Astrocyte (in vitro differentiated cells and primary cell): ENCODE data around the gene RGL1. TPM values are rescaled to one million over a fixed set of nuclear protein-coding genes. Genes with fewer than 3 reads are reported as not detected.

Experiments
- DNase-seq: peaks from one replicate; pipeline ENCODE4 v3.0.0-alpha.2; 2010; ENCODE audit warnings: low read depth
- FAIRE-seq: peaks from 2 replicates; lab custom pipeline; 2011; peaks lifted over from hg19 to GRCh38; lab: Jason Lieb, UNC
- H2AFZ ChIP-seq: 2 replicates; pipeline ENCODE4 v1.6.0; 2012; ENCODE audit warnings: low read depth, low read length, inconsistent platforms
- H3K27ac ChIP-seq: 2 replicates; pipeline ENCODE4 v1.5.1; 2011; ENCODE audit warnings: low read depth, low read length, inconsistent platforms
- H3K27me3 ChIP-seq: 2 replicates; pipeline ENCODE4 v1.6.0; 2011; ENCODE audit warnings: low read length, inconsistent platforms; ENCODE audit not compliant: insufficient read depth
- H3K36me3 ChIP-seq: 2 replicates; pipeline ENCODE4 v1.5.1; 2011; ENCODE audit warnings: low read length, inconsistent platforms; ENCODE audit not compliant: insufficient read depth
- H3K4me1 ChIP-seq: 2 replicates; pipeline ENCODE4 v1.5.1; 2011; ENCODE audit warnings: low read length, inconsistent platforms; ENCODE audit not compliant: insufficient read depth
- H3K4me2 ChIP-seq: 2 replicates; pipeline ENCODE4 v1.6.0; 2012; ENCODE audit warnings: low read length, inconsistent platforms
- H3K4me3 ChIP-seq: 2 replicates; pipeline ENCODE4 v1.5.1; 2011; ENCODE audit warnings: low read depth, mild to moderate bottlenecking, low read length, inconsistent platforms; ENCODE audit not compliant: insufficient read depth
- H3K79me2 ChIP-seq: 2 replicates; pipeline ENCODE4 v1.6.0; 2012; ENCODE audit warnings: mild to moderate bottlenecking, low read length, inconsistent platforms; ENCODE audit not compliant: insufficient read depth
- H3K9ac ChIP-seq: 2 replicates; pipeline ENCODE4 v1.6.0; 2012; ENCODE audit warnings: mild to moderate bottlenecking, low read length, inconsistent platforms
- H3K9me3 ChIP-seq: 2 replicates; pipeline ENCODE4 v1.5.1; 2012; ENCODE audit warnings: low read depth, mild to moderate bottlenecking, low read length, inconsistent platforms; ENCODE audit not compliant: insufficient read depth
- H4K20me1 ChIP-seq: 2 replicates; pipeline ENCODE4 v1.6.0; 2012; ENCODE audit warnings: low read length, inconsistent platforms; ENCODE audit not compliant: insufficient read depth
- H3K27ac Mint-ChIP-seq: one replicate; pipeline ENCODE4 v1.8.0; 2021; ENCODE audit warnings: mild to moderate bottlenecking, mixed read lengths; ENCODE audit not compliant: unreplicated experiment
- H3K27me3 Mint-ChIP-seq: one replicate; pipeline ENCODE4 v1.8.0; 2021; ENCODE audit warnings: low read depth, mixed read lengths; ENCODE audit not compliant: unreplicated experiment
- H3K36me3 Mint-ChIP-seq: one replicate; pipeline ENCODE4 v1.8.0; 2021; ENCODE audit warnings: low read depth, mixed read lengths; ENCODE audit not compliant: unreplicated experiment
- H3K4me1 Mint-ChIP-seq: one replicate; pipeline ENCODE4 v1.8.0; 2021; ENCODE audit warnings: low read depth, mixed read lengths; ENCODE audit not compliant: unreplicated experiment
- H3K4me3 Mint-ChIP-seq: one replicate; pipeline ENCODE4 v1.8.0; 2021; ENCODE audit warnings: mild to moderate bottlenecking, moderate library complexity, mixed read lengths; ENCODE audit not compliant: unreplicated experiment
- H3K9me3 Mint-ChIP-seq: one replicate; pipeline ENCODE4 v1.8.0; 2021; ENCODE audit warnings: mild to moderate bottlenecking, mixed read lengths; ENCODE audit not compliant: unreplicated experiment
- EZH2 ChIP-seq: IDR thresholded peaks from 2 replicates; pipeline ENCODE4 v1.6.1; 2012; ENCODE audit warnings: mild to moderate bottlenecking, low read length, inconsistent platforms; ENCODE audit not compliant: insufficient read depth
- total RNA-seq: library from RNA; stranded (reverse); gene quantifications from 2 replicates; pipeline ENCODE4 v1.2.1, GENCODE V29; 2021
- TF ChIP-seq, protein P1 (sequence below): IDR thresholded peaks from 2 replicates; pipeline ENCODE4 v1.5.1; 2011; ENCODE audit warnings: low read depth, mild to moderate bottlenecking, inconsistent platforms, low read length, moderate library complexity; ENCODE audit not compliant: insufficient read depth

RGL1 gene
- total RNA-seq, 1 donor from 2014 or later, result 10.1 TPM

DNA sequence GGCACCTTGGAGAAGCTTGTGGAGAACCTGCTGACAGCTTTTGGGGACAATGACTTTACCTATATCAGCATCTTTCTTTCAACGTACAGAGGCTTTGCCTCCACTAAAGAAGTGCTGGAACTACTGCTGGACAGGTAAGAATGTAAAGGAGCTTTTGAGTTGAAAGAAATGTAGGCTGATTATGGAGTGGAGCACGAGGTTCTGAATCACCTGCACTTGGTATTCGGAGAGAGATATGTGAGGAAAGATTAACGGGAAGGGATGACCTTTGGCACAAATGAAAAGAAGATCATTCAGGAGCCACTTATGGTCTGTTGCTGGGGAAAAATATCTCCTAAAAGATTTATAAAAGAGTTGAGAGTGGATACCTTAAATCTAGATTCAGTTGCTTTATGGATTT is 42.7 kb downstream of the RGL1 start:
- H3K36me3 ChIP-seq, result no peaks in the 10 kb centered on the region
- no peak overlapping the region for H3K4me3 ChIP-seq
- H3K27ac ChIP-seq, result no peak overlapping the region
- Mint-ChIP-seq H3K9me3 (no peaks in the 10 kb centered on the region), H3K27ac (no peak overlapping the region), H3K27me3 (no peaks in the 10 kb centered on the region), H3K4me1 (peaks cover 30% of the 10 kb centered on the region), H3K36me3 (no peaks in the 10 kb centered on the region), H3K4me3 (no peak overlapping the region)
- H3K4me2 ChIP-seq, result no peak overlapping the region
- no peaks in the 10 kb centered on the region for H4K20me1 ChIP-seq
- TF ChIP-seq EZH2, result no peak
- TF ChIP-seq, protein P1, sequence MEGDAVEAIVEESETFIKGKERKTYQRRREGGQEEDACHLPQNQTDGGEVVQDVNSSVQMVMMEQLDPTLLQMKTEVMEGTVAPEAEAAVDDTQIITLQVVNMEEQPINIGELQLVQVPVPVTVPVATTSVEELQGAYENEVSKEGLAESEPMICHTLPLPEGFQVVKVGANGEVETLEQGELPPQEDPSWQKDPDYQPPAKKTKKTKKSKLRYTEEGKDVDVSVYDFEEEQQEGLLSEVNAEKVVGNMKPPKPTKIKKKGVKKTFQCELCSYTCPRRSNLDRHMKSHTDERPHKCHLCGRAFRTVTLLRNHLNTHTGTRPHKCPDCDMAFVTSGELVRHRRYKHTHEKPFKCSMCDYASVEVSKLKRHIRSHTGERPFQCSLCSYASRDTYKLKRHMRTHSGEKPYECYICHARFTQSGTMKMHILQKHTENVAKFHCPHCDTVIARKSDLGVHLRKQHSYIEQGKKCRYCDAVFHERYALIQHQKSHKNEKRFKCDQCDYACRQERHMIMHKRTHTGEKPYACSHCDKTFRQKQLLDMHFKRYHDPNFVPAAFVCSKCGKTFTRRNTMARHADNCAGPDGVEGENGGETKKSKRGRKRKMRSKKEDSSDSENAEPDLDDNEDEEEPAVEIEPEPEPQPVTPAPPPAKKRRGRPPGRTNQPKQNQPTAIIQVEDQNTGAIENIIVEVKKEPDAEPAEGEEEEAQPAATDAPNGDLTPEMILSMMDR, result no peak
- DNase-seq (no peak), FAIRE-seq (peak; percentile 70)
- H3K9ac ChIP-seq, result no peak overlapping the region
- H3K4me1 ChIP-seq, result peaks cover 22% of the 10 kb centered on the region
- no peaks in the 10 kb centered on the region for H3K9me3 ChIP-seq
- H3K27me3 ChIP-seq, result no peaks in the 10 kb centered on the region
- H3K79me2 ChIP-seq, result no peaks in the 10 kb centered on the region
- no peak overlapping the region for H2AFZ ChIP-seq

DNA sequence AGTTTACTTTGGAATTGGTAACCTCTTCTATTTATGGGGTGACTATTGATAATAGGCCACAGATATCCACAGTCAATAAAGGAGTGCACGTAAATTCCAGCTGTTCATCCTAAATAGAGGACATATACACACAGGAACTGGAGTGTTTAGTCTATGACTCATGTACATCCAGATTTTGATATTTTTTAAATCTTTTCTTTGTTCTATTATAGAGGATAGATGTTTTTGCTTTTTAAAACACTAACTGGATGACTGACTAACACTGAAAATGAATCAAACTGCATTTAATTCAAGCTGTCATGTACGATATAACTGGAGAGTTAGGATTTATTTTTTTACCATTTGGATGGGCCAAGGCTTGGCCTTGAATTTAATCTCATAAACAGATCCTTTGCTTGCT is 45.9 kb downstream of the RGL1 start:
- no peaks in the 10 kb centered on the region for H4K20me1 ChIP-seq
- H3K27ac Mint-ChIP-seq, result no peak overlapping the region
- H3K4me3 Mint-ChIP-seq, result no peak overlapping the region
- FAIRE-seq (no peak), DNase-seq (no peak)
- H3K36me3 Mint-ChIP-seq, result no peaks in the 10 kb centered on the region
- no peak overlapping the region for H3K4me2 ChIP-seq
- no peaks in the 10 kb centered on the region for H3K36me3 ChIP-seq
- H3K4me3 ChIP-seq, result no peak overlapping the region
- no peaks in the 10 kb centered on the region for H3K79me2 ChIP-seq
- H3K9me3 Mint-ChIP-seq, result no peaks in the 10 kb centered on the region
- no peak overlapping the region for H2AFZ ChIP-seq
- no peak overlapping the region for H3K9ac ChIP-seq
- H3K27me3 Mint-ChIP-seq, result no peaks in the 10 kb centered on the region
- peaks cover 8% of the 10 kb centered on the region for H3K4me1 Mint-ChIP-seq
- H3K27ac ChIP-seq, result no peak overlapping the region
- no peaks in the 10 kb centered on the region for H3K27me3 ChIP-seq
- H3K4me1 ChIP-seq, result peaks cover 5% of the 10 kb centered on the region
- TF ChIP-seq, protein P1, result no peak
- TF ChIP-seq EZH2, result no peak
- H3K9me3 ChIP-seq, result no peaks in the 10 kb centered on the region

DNA sequence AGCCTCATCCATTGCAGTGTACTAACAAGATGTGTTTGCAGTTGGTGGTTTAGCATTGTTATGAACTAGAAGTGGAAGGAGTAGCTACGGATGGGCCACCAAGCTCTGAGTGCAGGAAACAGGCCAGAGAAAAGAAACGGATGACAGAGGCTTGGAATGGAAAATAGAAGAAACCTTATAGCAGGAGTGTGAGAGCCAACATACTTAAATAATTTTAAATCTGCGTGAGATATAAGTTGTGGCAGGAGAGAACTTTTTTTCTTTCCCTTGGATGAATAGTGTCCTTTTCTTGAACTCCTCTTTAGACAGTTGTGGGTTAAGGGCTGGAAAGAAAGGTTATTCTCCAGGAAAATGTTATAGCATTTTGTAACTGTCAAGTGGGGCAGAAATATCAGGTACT is 54.2 kb downstream of the RGL1 start:
- H4K20me1 ChIP-seq, result no peaks in the 10 kb centered on the region
- no peak overlapping the region for H3K4me2 ChIP-seq
- no peak overlapping the region for H3K9ac ChIP-seq
- Mint-ChIP-seq H3K27me3 (peaks cover 2% of the 10 kb centered on the region), H3K4me3 (no peak overlapping the region), H3K36me3 (peaks cover 16% of the 10 kb centered on the region), H3K27ac (no peak overlapping the region), H3K4me1 (peaks cover 13% of the 10 kb centered on the region), H3K9me3 (no peaks in the 10 kb centered on the region)
- H2AFZ ChIP-seq, result no peak overlapping the region
- H3K36me3 ChIP-seq, result no peaks in the 10 kb centered on the region
- no peaks in the 10 kb centered on the region for H3K4me1 ChIP-seq
- TF ChIP-seq EZH2, result no peak
- TF ChIP-seq, protein P1, result no peak
- no peaks in the 10 kb centered on the region for H3K27me3 ChIP-seq
- no peaks in the 10 kb centered on the region for H3K9me3 ChIP-seq
- FAIRE-seq (no peak), DNase-seq (no peak)
- H3K4me3 ChIP-seq, result no peak overlapping the region
- H3K27ac ChIP-seq, result no peak overlapping the region
- no peaks in the 10 kb centered on the region for H3K79me2 ChIP-seq
